ENCODE measurements around the gene PARD3B.

The PARD3B gene

DNA sequence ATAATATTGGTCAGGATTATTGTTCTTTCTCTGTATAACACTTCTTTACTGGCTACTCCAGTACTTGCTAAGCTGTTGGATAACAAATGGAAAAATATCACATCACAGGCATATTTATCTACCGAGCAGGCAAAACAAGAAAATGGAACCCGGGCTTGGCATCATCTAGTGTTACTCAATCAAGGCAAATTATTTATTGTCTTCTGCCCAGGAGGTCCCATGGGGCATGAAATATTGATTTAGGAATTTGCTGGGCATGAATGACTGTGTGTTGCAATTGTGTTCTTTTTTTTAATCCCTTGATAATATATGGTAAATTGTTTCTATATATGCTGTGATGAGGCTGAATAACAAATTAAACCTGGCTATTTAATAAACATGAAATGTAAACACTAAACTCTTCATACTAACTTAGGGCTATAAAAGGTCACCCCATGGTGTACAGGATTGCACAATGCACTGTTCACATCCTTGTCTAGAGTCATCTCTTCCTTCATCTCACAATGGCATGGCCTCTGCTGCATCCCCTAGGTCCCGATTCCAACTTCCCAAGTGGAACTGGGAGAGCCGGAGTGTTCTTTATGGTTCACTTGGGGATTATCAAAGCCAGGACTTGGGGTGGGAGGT lies 2.2 kb upstream of the PARD3B start:
- DNase-seq = no peak

DNA sequence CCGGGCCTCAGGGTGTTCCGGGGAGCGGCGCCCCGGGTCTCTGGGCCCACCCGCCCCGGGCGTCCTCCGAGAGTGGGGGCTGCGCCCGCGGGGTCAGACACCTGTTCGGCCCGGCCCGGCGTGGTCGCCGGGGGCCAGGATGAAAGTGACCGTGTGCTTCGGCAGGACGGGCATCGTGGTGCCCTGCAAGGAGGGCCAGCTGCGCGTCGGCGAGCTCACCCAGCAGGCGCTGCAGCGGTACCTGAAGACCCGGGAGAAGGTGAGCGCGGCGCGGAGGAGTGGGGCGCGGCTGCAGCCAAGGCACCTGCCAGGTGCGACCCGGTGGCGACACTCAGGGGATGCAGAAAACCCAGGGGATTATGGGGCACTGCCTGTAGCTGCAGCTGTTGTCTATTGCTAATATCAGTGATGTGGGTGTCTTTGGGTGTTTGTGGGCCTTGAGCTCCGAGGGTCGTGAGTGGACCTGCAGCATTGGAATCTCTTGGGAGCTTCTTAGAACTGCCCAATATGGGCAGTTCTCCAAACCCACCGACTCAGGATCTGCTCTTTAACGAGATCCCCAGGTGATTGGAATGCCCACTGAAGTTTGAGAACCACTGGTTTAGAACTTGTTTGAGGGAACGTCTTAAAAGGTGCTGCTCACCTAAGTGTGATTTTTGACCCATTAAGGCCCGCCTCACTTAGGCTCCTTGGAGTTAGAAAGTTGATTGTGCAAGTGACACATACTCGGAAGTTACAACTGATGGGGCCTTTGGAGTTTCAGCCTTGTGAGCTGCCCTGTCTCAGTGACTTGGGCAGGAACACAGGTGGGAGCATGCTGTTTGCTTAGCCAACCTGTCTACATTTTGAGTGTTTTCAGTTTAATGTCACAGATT lies 823 bp downstream of the PARD3B start:
- no peak for DNase-seq

DNA sequence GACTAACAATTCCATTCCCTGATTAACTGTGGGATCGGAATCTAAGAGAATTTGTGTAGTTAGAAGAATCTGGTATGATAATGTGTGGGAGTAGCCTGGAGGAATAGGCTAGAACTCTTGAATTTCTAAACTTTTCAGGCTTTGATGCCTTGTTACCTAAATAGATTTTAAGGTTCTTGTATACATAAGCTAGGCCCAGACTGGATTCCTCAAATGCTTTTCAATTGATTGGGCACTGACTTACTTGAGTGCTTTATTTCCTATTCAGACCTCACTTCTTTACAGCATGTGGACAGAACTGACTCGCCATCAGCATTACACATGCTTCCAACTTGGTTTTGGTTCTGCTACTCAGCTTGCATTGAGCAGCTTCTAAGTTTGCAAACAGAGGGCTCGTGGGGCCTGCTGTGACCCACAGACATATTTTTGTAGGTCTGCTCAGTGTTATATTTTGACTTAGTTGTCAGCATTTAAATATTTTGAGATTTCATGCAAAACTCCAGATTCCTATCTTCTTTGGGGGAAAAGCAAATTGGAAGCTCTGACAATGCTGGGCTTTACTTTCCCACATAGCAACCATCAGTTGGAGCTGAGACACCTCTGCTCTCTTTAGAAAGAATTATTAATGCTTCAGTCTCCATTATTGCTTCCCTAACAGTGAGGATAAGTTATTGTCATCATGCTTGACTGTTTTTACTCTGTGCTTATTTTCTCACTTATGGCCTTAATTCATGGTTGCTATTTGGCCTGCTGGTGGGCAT lies 5.7 kb downstream of the PARD3B start:
- DNase-seq = peak; percentile 77

DNA sequence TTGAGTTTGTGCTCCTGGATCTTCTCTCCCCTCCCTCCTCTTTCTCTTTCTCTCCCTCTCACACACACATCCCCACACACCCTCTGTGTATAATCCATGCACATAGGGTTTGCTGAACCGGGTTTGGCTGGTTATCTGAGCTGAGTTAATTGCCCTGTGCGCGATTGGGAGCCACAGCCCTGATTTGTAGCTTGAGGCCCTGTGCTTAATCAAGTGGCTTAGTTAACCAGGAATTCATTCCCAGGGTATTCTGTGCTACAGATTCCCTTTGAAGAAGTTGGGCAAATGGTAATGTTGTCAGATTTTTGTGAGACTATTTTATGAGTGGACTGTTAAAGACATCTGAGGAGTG lies 6.2 kb downstream of the PARD3B start:
- DNase-seq = no peak

DNA sequence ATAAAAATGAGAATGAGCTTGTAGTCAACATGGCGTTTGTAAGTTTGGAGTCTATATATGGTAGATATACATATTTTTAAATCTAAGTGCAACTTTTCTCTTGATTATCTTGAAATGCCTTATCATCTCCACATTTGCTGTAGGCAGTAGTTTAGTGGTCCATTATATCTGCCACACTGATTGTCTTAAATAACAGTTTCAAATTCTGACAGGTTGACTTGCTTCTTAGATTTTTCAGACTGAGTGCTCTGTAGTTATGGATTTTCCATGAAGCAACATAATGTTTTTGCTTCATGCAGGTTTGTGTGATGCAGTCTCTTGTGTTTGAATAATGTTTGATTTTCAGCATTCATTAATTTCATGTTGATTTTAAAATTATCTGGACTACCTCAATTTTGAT lies 12.3 kb downstream of the PARD3B start:
- DNase-seq = no peak

DNA sequence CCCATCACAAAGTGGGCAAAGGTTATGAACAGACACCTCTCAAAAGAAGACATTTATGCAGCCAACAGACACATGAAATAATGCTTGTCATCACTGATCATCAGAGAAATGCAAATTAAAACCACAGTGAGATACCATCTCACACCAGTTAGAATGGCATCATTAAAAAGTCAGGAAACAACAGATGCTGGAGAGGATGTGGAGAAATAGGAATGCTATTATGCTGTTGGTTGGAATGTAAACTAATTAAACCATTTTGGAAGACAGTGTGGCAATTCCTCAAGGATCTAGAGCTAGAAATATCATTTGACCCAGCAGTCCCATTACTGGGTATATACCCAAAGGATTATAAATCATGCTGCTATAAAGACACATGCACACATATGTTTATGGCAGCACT lies 14.1 kb downstream of the PARD3B start:
- peak; percentile 37 for DNase-seq

DNA sequence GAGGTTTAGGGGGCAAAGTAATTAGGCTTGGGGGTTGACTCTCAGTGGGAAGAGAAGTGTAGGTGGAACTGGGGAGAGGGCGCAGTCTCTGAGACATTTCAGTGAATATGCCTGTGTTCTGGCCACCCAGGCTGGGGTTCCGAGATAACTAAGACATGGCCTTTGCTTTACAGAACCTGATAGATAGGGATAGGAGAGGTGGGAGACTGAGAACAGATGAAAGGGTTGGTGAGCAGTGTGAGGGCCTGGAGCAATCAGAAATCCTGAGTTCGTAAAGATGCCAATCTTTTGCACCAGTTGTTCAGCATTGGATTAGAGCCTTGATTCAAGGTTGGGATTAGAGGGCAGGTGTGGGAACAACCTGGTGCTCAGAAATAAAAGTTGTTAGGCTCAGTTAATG lies 15.6 kb downstream of the PARD3B start:
- DNase-seq = no peak

DNA sequence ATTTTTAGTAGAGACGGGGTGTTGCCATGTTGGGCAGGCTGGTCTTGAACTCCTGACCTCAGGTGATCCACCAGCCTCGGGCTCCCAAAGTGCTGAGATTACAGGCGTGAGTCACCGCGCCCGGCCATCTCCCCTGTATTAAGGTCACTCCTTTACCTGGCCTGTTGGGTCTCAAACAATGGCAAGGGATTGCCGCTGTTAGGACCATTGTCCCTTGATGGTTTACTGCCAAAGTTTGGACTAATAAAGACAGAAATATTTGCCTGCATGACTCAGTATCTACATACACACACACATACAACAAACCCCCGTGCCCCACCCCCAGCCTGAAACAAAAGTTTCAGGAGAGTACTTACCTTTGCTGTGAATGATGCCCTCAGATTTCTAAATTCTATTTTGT lies 16.5 kb downstream of the PARD3B start:
- no peak for DNase-seq

DNA sequence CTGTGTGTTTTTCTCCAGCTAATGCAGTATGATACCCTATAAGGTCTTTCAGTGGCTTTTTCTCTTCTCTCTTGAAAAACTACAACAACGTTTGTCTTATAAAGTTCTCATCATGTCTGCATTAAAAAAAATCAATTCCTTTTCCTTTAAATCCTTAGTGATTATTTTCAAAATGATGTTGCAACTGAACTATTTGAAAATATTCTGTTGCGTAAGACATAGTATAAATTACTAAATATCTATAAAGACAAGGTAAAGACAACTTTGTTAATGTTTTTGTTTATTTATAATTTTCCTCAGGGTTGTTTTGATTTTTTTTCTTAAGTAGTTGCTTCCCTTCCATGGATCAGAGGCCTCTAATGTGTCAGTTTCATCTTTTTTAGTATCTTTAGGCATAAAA lies 21.2 kb downstream of the PARD3B start:
- no peak for DNase-seq

DNA sequence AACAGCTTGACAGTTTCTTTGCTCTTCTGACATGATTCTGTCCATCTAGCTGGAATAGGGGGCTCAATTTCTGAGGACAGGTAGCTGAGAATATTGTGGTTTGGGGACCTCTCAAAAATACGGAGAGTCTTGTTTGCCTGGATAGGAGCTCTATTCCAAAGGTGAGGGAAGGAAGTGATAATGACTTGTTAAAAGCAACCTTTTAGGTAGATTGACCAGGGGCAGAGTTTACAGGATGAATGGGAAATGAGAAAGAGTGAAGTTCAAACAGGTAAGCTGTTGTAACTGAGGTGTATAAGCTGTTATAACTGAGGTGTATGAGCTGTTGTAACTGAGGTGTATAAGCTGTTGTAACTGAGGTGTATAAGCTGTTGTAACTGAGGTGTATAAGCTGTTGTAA lies 25.1 kb downstream of the PARD3B start:
- DNase-seq = no peak

DNA sequence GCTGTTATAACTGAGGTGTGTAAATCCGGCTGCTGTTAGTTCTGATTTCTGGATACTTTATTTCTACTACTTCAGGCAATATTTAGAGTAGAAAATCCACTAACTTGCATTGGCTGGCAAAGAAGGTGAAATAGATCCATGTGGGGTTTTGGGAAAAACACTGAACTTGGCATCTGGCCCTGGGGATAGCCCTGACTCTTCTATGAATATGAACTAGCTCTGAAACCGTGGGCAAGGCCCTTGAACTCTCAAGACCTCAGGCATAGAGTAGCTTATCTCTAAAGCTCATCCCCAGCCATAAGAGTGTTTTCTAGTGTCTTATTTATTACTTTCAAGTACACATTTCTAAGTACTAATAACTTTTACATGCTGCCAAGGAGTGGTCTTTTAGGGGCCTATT lies 25.8 kb downstream of the PARD3B start:
- DNase-seq = no peak

DNA sequence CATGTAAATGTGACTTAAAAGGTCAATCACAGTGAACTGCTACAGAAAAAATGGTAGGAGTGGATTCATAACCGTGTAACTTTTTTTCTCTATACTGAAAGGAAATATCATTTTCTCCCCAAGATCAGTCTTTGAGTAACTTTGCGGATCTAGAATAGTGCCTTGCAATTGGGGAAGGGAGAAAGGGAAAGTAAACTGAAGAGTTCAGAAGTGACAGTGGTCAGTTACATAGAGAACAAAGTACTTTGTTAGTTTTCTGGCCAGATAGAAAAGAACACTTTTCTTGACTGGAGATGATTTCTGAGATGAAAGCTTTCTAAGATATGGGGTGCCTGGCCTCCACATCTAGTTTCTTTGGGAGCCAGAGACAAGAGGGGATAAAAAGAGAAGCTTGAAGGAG lies 26.6 kb downstream of the PARD3B start:
- no peak for DNase-seq

DNA sequence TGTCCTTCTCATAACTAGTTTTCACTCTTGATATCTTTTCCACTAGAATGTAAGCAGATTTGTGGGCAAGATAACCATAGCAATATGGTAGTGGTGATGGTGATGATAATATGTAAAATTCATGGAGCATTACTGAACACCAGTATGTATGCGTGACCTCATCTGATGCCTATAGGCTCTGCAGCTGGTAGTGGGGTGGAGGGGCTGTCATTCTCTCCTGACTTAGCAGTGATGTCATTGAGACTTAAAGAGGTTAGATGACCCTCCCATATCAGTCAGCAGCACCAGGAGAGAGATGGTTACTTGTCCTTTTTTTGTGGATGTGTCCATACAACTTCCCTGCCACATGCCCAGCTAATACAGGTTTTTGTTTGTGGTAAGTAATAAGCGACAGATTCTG lies 27.9 kb downstream of the PARD3B start:
- DNase-seq = no peak

DNA sequence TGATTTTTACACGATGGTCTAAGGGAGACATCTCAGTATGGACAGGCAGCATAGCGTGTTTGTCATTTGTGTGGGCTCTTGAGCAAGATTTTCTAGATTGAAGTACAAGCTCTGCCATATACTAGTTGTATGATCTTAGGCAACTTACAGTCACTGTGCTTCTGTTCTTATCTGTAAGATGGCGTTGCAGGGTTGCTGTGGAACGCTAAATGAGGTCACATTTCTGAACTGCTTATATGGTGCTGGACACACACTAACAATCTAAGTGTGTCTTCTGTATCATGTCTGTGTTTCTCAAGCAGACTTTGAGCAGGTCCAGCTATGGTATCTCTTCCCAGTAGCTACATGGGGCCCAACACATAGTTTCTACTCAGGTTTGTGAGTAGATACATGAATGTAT lies 29.2 kb downstream of the PARD3B start:
- no peak for DNase-seq

DNA sequence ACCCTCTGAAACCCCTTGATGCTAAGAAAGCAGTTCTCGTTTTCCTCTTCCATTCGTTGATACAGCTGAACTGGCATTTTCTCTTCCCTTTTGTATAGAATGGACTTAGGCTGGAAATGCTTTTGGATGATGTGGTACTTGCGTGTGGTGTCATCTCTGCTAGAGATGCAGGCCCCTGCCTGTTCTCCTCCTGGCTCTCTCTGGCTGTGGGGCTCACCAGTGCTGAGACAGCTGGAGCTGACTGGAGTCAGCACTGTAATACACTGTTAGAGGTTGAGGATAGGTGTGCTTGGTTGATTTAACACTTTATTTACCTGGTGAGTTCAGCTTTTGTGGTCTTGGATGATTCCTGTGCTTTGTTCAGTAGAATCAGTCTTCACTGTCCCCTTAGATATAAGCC lies 30.2 kb downstream of the PARD3B start:
- no peak for DNase-seq

DNA sequence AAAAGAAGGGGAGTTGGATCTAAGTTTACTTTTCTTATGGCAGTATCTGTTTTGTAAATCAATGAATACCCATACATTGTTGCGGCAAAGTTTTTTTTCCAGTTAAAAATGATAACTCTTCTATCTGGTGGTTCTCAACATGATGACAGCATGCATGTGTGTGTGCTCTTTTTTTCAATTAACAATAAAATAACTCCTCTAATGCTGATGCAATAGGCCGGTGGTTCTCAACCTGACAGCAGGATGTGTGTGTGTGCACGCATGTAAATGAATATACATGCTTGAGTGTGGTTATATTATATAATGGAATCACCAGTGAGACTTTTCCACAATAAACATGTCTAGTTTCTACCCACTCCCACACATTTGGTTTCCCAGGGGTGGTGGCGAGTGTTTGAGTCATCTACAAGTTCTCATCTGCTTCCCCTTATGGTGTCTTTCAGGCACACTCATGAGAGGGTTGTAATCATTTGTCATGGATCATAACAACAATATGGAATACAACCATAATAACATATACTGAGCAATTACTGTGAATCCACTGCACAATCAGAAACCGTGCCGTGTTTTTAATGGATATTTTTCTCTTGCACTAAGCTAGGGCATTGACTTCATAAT lies 31.2 kb downstream of the PARD3B start:
- DNase-seq = peak; percentile 2

DNA sequence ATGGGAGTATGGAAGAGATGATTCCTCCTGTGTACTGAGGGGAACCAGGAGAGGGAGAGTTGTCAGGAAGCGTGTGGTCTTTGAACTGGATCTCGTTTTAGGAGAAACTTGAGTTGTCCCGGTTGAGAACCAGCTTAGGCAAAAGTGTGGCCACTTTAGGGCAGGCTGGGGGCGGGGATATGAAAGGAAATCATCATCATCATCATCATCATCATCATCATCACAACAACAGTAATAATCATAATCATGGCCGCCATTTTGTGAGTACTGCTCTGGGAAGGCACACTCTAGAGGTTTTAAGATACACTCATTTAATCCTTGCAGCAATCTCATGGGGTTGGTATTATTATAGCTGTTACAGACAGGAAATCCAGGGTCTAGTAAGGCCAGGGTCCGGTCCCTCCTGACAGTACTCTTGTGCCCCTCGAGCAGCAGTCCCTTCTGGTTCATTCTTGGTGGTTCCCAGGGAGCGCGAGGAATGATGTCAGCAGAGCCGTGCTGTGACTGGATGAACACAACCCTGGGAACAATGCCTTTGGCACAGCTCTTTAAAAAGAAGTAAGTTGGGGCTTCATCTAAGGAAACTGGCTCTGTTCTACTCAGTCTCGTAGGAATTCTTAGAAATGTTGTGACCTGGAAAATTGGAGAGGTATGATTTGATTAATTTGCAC lies 33.8 kb downstream of the PARD3B start:
- no peak for DNase-seq

DNA sequence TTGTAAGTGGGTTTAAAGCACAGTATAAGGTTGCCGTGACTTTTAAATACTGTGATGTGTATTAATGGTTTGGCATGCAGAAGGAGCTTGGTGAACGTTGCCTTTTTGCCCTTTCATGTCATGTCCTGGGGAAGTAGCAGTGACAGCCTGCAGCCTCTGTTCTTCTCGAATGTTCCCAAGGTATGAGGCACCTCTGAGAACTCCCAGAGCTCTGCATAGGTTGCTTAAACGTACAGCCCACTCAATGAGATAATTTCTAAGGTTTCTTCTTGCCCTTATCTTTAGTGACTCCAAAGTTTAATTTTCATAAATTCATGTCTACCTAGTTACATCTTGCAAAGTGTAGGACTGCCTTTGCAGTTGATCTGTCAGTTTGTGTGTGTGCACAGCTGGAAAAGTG lies 36.7 kb downstream of the PARD3B start:
- no peak for DNase-seq

DNA sequence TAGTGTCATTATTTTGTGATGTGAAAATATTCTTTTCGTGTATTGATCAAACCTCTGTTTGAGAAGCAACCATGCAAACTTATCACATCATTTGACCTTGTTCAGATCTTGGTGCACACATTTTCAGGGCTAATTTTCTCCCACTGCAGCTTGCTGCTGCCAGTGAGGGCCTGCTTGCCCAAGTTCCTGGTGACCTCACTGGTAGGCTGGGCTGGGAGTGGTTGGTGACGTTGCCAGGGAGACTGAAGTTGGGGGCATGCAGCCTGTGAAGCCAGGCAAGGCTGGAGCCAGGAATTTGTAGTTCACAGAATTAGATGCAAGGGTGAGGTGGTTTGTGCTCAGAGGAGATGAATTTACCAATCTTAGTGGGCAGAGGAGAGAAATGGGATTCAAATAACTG lies 38.5 kb downstream of the PARD3B start:
- DNase-seq = no peak

DNA sequence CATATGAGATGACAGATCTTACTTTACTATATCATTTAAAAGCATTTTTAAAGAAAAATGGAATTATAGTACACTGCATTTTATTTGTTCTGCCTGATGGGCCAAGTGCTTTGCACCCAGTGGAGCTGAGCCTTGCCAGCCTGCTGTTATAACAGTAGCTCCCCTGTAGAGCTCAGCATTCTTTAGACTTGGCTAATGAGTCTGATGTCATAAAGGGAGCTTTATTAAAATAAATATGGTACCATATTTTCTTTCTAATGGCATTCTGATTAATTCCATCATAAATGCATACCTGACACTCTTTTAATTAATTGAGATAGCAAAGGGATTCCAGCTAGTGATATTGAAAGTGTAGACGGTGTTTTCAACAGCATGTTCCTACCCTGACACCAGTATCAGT lies 40.7 kb downstream of the PARD3B start:
- DNase-seq = no peak

DNA sequence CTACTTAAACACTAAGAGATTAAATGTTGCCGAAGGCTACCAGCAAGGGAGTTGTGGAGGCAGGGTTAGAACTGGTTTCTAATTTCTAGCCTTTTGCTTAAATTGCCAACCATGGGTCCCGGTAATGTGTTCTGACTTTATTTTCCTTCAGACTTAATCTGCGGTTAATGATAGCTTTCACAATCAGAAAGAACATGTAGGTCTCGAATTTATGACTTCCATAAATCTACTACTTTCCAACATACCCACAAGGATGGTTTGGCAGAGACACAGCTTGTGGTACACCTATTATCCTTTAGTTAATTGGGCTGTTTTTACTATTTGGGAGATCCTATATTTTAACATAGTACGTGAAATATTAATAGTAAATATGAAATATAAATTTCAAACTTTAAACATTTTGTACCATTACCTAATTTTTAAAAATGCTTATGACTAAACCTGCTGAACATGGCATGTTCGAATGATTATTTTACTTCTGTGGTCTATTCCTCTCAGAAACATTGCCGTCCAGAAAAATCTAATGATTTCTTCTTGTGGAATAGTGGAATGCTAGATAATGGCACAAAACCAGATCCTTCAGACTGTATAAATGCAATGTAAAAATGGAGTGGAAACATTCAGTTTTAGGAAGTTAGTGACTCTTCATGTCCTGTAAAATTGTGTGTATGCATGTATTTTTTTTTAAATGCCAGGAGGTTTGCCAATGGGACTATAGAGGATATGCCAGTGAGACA lies 41.3 kb downstream of the PARD3B start:
- no peak for DNase-seq

DNA sequence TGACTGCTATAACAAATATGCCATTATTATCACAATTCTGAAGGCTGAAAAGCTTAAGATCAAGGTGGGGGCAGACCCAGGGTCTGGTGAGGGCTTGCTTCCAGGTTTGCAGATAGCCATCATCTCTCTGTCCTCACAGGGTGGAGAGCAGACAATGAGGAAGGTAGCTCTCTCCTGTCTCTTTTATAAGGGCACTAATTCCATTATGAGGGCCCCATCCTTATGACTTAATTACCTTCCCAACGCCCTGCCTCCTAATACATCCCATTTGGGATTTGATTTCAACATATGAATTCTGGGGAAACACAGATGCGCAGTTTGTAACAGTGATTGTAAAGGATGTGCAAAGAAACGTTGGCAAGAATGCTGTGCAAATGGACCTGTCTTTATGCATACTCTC lies 44.8 kb downstream of the PARD3B start:
- no peak for DNase-seq

Measured in fibroblast of skin of right quadriceps (primary cell).